ACC112 (cell line): ENCODE results near the gene C17orf114.
A peak's percentile ranks its signal among the peaks of the same experiment; 100 is the strongest.

Experiments
- H2AFZ ChIP-seq: fragments of 200-600 bp; sonication (generic); one replicate; pipeline ENCODE4 v1.6.0; 2017; ENCODE audit warnings: antibody characterized with exemption, low read length; ENCODE audit not compliant: unreplicated experiment
- H3K27ac ChIP-seq: fragments of 200-600 bp; sonication (generic); 2 replicates; pipeline ENCODE4 v1.5.1; 2014; ENCODE audit warnings: low read depth, mild to moderate bottlenecking, antibody characterized with exemption, low read length, moderate library complexity
- H3K27me3 ChIP-seq: fragments of 200-600 bp; sonication (generic); 2 replicates; pipeline ENCODE4 v1.6.1; 2014; ENCODE audit warnings: mild to moderate bottlenecking, antibody characterized with exemption, low read length, moderate library complexity, mixed read lengths; ENCODE audit not compliant: insufficient read depth
- H3K36me3 ChIP-seq: fragments of 200-600 bp; sonication (generic); 2 replicates; pipeline ENCODE4 v1.6.1; 2016; ENCODE audit warnings: mild to moderate bottlenecking, antibody characterized with exemption, low read length, moderate library complexity, mixed read lengths; ENCODE audit not compliant: insufficient read depth
- H3K4me1 ChIP-seq: fragments of 200-600 bp; sonication (generic); one replicate; pipeline ENCODE4 v1.6.1; 2016; ENCODE audit warnings: low read length, mixed read lengths; ENCODE audit not compliant: insufficient read depth, unreplicated experiment, control insufficient read depth
- H3K4me3 ChIP-seq: fragments of 200-600 bp; sonication (generic); 2 replicates; pipeline ENCODE4 v1.5.1; 2014; ENCODE audit warnings: mild to moderate bottlenecking, low read depth, low read length
- H3K79me2 ChIP-seq: fragments of 200-600 bp; sonication (generic); one replicate; pipeline ENCODE4 v1.6.0; 2016; ENCODE audit warnings: low read length; ENCODE audit not compliant: control insufficient read depth, unreplicated experiment, insufficient read depth

Gene C17orf114

DNA sequence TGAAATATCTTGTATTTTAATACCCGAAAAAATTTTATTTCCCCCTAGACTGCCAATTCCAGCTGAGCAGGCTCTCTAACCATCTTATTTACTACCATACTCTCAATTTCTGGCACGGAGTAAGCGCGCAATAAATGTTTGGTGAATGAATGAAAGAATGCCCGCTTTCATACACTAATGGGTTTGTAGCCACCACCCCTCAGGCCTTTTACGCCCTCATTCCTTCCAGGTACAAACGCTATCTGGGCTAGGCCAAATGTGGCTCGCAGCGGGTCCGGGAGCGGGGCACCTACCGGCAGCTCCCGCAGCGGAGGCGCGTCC lies 4.3 kb upstream of the C17orf114 start:
- Histone ChIP-seq H3K27ac (no peak overlapping the region), H3K27me3 (no peaks in the 10 kb centered on the region), H3K4me1 (peaks cover 3% of the 10 kb centered on the region), H3K36me3 (no peaks in the 10 kb centered on the region), H2AFZ (peak overlapping the region; percentile 79), H3K79me2 (no peaks in the 10 kb centered on the region), H3K4me3 (peak overlapping the region; percentile 90)

DNA sequence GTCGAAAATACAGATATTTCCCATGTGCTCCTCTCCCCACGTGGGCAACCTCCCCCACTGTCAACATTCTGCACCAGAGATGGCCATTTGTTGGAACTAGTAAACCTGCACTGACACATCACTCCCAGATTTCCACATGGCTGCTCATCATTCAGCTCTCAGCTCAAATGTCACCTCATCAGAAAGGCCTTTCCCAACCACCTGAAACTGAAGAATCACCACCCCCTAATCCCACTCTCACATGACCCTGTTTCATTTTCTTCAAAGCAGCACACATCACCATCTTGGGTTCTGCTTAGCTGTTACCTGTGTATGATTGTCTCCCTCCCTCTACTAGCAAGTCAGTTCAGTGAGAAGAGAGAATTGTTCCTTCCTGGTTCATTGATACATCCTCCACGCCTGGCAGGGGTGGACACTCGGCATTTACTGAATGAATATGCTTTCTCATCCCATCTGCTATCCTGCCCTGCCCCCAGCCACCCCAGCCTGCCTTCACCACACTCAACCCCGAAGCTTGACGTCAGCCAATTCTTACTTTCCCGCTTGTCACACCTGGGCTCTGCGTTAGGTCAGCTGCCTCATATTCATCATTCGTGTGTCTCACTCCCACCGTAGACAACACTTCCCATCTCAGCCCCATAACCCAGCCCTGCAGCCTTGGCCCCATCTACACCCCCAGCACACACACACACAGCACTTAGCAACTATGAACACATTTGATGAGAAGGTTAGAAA lies 1.5 kb downstream of the C17orf114 start:
- no peak overlapping the region for H3K27ac ChIP-seq

DNA sequence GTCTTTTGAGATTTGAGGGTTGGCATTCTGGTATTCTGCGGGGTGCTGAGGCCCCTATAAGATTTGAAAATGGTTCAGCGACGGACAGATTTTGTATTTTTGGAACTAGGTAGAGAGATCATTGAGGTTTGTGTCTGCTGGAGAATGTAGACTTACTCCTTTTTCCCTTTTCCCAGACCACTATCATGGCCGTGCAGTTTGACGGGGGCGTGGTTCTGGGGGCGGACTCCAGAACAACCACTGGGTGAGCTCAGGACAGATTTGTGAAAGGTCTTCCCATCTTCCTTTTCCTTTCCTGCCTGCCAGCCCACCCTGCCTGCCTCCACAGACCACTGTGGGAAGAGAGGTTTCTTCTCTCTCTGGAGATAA lies 5.6 kb downstream of the C17orf114 start:
- Histone ChIP-seq H3K79me2 (peaks cover 17% of the 10 kb centered on the region), H3K27me3 (no peaks in the 10 kb centered on the region), H3K27ac (peak overlapping the region; percentile 77), H3K4me1 (peaks cover 6% of the 10 kb centered on the region), H3K4me3 (peak overlapping the region; percentile 100), H2AFZ (peak overlapping the region; percentile 88), H3K36me3 (no peaks in the 10 kb centered on the region)

More for the DNA sequence above, 1.5 kb downstream of the C17orf114 start:
- Histone ChIP-seq H3K36me3 (no peaks in the 10 kb centered on the region), H3K4me1 (peaks cover 6% of the 10 kb centered on the region), H3K27me3 (no peaks in the 10 kb centered on the region), H3K4me3 (no peak overlapping the region), H3K79me2 (peaks cover 17% of the 10 kb centered on the region), H2AFZ (no peak overlapping the region)

DNA sequence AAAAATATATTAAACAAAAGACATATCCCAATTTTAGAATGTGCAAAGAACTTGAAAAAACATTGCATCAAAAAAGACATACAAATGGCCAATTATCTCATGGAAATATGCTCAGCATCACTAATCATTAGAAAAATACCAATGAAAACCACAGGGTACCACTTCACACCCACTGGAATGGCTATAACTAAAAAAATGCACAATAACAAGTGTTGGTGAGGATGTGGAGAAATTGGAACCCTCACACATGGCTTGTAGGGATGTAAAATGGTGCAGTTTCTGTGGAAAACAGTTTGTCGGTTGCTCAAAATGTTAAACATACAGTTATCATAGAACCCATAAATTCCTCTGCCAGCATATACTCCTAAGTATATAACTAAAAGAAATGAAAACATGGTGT lies 7.0 kb downstream of the C17orf114 start:
- peaks cover 17% of the 10 kb centered on the region for H3K79me2 ChIP-seq
- no peaks in the 10 kb centered on the region for H3K36me3 ChIP-seq
- H3K27me3 ChIP-seq = no peaks in the 10 kb centered on the region
- H2AFZ ChIP-seq = peak overlapping the region; percentile 97
- H3K4me3 ChIP-seq = no peak overlapping the region
- H3K4me1 ChIP-seq = peaks cover 9% of the 10 kb centered on the region
- no peak overlapping the region for H3K27ac ChIP-seq

DNA sequence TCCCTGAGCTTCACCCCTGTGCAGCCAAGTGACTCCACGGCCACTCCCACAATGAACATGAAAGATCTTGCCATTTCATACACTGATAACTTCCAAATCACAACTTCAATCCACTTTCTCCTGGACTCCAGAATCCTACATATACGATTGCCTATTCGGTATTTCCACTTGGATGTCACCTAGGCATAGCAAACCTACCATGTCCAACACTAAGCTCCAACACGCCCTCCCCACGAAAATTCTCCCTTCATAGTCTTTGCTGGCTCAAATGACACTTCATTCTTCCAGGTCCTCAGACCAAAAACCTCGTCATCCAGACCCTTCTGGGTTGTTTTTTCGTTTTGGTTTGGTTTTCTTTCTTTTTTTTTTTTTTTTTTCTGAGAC lies 11.4 kb downstream of the C17orf114 start:
- peak overlapping the region; percentile 98 for H3K4me3 ChIP-seq
- H3K27ac ChIP-seq = peak overlapping the region; percentile 85; the same call in 1 of the 2 replicates
- H3K4me1 ChIP-seq = peaks cover 33% of the 10 kb centered on the region
- peaks cover 1% of the 10 kb centered on the region; the same call in 1 of the 2 replicates for H3K27me3 ChIP-seq
- H2AFZ ChIP-seq = peak overlapping the region; percentile 88
- H3K79me2 ChIP-seq = peaks cover 7% of the 10 kb centered on the region
- no peaks in the 10 kb centered on the region for H3K36me3 ChIP-seq

DNA sequence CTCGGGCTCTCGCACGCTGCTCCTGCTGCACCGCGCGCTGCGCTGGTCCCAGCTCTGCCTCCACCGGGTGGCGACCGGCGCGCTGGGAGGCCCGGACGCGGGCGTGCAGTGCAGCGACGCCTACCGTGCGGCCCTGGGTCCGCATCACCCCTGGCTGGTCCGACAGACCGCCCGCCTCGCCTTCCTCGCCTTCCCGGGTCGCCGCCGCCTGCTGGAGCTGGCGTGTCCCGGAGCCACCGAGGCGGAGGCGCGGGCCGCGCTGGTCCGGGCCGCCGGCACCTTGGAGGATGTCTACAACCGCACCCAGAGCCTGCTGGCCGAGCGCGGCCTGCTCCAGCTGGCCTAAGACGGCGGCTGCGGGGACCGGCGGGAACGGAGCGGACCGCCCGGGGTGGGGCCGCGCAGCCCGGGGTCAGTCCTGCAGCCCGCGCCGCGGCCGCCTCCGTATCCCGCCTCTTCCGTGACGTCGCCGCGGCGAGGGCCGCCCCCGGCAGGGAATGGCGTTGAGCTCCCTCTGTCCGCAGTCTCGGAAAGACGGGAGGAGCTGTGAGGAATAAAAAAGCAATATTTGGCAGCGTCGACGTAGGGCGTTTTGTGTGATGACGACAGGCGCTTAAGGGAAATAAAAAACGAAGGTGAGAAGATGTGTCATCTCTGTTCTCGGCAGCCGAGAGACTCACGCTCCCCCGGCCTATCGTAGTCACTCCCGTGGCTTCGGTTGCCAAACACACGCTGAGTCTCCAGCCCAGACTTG lies 12.0 kb downstream of the C17orf114 start:
- Histone ChIP-seq H3K27ac (peak overlapping the region; percentile 85), H2AFZ (peak overlapping the region; percentile 88), H3K79me2 (peaks cover 7% of the 10 kb centered on the region), H3K27me3 (peaks cover 7% of the 10 kb centered on the region; the same call in 1 of the 2 replicates), H3K36me3 (no peaks in the 10 kb centered on the region), H3K4me1 (peaks cover 36% of the 10 kb centered on the region), H3K4me3 (peak overlapping the region; percentile 98)

DNA sequence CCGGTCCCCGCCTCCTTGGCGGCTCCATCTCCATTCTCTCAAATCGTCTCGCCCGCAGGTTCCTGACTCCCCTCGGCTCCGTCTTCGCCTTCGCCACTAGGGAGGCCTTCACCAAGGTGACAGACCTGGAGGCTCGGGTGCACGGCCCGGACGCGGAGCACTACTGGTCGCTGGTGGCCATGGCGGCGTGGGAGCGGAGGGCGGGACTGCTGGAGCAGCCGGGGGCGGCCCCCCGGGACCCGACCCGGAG lies 12.5 kb downstream of the C17orf114 start:
- peaks cover 7% of the 10 kb centered on the region for H3K27me3 ChIP-seq
- peaks cover 7% of the 10 kb centered on the region for H3K79me2 ChIP-seq
- H2AFZ ChIP-seq = peak overlapping the region; percentile 39
- peak overlapping the region; percentile 85 for H3K27ac ChIP-seq
- H3K36me3 ChIP-seq = no peaks in the 10 kb centered on the region
- peak overlapping the region; percentile 98 for H3K4me3 ChIP-seq
- peaks cover 36% of the 10 kb centered on the region for H3K4me1 ChIP-seq

DNA sequence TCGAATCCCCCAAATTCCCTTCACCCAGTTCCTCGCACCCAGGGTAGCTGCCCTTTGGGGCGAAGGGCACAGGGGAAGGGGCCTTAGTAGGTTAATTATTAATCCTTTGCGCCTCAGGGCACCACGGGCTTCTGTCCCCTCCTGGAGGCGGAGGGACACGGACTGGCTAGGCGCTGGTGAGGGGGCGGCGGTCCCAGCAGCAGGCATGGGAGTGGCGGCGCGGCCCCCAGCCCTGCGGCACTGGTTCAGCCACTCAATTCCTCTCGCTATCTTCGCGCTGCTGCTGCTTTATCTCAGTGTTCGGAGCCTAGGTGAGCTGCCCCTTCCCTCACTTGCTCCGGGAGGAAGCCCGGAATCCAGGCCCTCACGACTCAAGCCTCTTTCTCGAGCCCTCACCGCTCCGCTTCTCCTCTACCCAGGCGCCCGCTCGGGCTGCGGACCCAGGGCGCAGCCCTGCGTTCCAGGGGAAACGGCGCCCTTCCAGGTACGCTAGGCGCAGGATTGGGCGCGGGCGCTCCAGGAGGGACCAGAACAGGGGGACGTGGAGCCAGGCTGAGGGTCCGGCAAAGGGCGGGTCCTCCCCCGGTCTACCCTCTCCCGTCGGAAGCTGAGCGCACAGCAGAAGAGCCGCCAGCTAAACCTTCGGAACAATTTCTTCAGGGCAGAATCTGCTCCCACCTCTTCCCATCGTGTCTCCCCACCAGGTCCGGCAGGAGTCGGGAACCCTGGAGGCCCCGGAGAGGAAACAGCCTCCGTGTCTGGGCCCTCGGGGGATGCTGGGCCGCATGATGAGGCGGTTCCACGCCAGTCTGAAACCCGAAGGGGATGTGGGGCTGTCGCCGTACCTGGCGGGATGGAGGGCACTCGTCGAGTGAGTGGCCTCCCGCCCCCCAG lies 13.1 kb downstream of the C17orf114 start, which contains the start of gene GLTPD2:
Gene GLTPD2 (plus strand): TSS at position 158 of the 894 bp plus-strand sequence. CDS start 48 bp downstream, at position 206.
- Histone ChIP-seq H3K27me3 (peaks cover 7% of the 10 kb centered on the region), H3K4me3 (peak within 1 kb of the TSS; percentile 98), H3K4me1 (peaks cover 36% of the 10 kb centered on the region), H3K79me2 (peaks cover 7% of the 10 kb centered on the region), H3K36me3 (no peaks in the 10 kb centered on the region), H3K27ac (peak within 1 kb of the TSS; percentile 85), H2AFZ (peak within 1 kb of the TSS; percentile 39)

DNA sequence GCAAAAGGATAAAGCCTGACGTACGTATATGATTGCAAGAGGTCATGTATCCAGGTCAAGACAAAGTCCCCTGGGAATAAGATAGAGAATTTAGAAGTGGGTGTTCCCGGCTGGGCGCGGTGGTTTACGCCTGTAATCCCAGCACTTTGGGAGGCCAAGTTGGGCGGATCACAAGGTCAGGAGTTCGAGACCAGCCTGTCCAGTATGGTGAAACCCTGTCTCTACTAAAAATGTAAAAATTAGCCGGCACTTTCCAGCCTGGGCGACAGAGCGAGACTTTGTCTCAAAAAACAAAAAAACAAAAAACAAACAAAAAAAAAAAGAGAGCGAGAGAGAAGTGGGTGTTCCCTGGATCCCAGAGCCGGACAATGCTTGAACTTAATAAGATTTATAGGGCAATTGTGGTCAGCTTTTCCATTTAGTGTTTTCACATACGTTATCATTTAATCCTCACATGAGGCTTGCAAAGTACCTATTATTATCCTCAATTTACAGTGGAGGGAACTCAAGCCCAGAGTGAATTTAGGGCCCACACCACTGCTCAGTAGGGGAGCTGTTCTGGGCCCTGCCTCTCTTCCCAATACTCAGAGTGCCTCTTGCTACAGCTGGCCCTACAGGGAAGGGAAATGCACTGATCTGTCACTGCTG lies 13.8 kb downstream of the C17orf114 start:
- H3K4me3 ChIP-seq = peak overlapping the region; percentile 98
- H3K4me1 ChIP-seq = peaks cover 36% of the 10 kb centered on the region
- peaks cover 11% of the 10 kb centered on the region for H3K27me3 ChIP-seq
- H3K36me3 ChIP-seq = no peaks in the 10 kb centered on the region
- no peak overlapping the region for H2AFZ ChIP-seq
- H3K27ac ChIP-seq = peak overlapping the region; percentile 78
- H3K79me2 ChIP-seq = peaks cover 7% of the 10 kb centered on the region

DNA sequence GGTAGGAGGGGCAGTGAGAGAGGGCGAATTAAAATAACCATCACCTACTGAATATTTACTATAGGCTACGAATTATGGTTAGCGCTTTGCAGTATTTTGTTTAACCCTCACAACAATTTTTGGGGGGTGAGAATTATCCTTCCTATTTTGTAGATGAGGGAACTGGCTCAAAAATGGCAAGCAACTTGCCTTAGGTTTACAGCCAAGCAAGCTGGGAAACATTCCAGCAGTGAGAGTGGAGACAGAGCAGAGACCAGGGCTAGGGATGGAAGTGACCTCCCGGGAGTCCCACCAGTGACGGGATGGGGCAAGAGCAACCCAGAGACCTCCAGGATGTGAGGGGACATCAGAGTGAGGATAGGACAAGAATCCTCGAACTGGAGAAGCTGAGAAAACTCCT lies 15.6 kb downstream of the C17orf114 start:
- Histone ChIP-seq H3K4me1 (peaks cover 36% of the 10 kb centered on the region), H3K79me2 (peaks cover 7% of the 10 kb centered on the region), H3K36me3 (no peaks in the 10 kb centered on the region), H3K27me3 (peaks cover 11% of the 10 kb centered on the region), H3K27ac (no peak overlapping the region), H2AFZ (peak overlapping the region; percentile 44), H3K4me3 (peak overlapping the region; percentile 48)
